Measurements from ENCODE around the gene SLC8A1.

- TF ChIP-seq CTCF (IDR thresholded peaks at IDR 0.05): no peak
- no peak for TF ChIP-seq POLR2A (IDR thresholded peaks at IDR 0.05)
These were observed 162.0 kb downstream of the SLC8A1 start for GRCh38 chr2:40289771-40290404.
